Non-pigmented ciliary epithelial cell (primary cell): ENCODE data around the gene KLHL34.

Experiments used
- DNase-seq: peaks from one replicate; pipeline ENCODE4 v3.0.0-alpha.2; 2010; ENCODE audit warnings: low read depth

KLHL34 gene

DNA sequence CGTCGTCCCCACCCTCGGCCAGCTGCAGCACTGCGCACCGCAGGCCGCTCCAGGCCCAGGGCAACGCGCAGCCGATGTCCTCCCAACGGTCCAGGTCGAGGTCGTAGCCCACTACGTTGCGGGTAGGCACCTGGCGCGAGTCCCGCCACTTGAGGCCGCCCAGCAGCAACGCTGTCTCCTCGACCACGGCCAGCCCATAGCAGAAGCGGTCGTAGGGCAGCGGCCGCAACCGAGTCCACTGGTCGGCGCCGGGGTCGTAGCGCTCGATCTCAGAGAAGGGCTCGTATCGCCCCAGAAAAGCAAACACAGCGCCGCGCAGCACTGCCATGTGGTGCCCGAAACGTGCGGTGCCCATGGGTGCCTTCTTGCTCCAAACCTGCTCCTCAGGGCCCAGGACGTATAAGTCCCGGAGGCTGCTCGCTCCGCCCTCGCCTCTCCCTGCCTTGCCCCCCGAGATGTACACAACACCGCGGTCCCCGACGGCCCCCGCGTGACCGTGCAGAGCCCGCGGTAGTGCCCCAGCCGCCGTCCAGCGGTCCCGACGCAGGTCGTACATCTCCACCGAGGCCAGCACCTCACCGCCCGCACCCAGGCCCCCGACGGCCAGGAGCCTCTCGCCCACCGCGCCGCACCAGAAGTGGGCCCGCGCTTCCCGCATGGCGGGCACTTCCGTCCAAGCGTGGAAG lies 2.1 kb downstream of the KLHL34 start:
- DNase-seq = no peak

DNA sequence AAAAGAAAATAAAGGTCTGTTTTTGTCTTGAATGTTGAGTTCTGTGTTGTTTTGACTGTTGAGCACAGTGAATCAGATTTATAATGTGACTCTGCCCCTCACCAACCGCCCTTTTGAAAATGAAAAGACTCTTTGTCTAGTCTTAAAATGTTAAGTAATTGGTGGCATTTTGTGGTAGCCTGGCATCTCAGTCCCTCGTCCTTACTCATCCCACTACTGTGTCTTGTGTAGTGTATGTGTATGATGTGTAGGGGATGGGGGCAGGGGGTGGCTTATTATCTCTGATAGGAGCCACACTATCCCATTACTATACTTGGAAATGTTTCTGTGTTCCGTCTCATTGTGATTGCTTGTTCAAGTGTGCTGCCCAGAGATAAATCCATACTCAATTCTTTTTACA lies 12.2 kb downstream of the KLHL34 start:
- DNase-seq = no peak

DNA sequence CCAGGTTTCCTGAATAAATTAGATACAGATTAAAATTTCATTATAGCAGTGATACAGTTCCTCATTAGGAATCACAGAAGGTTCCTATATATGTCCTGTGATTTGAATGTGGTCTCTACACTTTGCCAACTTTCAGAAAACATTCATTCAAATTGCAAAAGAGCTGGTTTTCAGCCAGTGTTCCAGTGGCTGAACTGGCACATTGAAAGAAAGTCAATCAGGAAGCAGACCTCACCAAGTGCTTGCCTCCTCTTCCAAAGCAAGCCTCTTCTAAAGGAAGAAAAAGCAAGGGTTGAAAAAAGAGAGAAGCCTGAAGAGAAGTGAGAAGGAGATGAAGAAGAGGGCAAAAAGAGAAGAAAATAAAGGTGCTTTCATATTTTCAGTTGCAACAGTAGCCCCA lies 12.7 kb downstream of the KLHL34 start:
- no peak for DNase-seq

DNA sequence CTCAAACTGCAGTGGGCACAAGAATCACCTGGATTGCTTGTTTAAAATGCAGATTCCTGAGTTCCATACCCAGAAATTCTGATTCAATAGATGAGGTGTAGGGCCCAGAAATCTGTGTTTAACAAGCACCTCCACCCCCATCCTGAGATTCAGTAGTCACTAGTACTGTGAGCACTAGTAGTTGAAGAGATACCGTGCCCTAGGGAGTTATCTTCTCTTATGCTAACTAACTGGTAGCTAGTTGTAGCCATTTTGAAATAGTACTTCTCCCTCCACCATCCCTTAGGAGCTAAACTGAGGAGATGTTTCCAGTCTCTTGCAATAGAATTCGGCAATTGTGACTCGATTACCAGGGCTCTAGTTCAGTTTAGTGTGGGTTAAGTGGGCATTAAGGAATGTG lies 18.4 kb downstream of the KLHL34 start:
- no peak for DNase-seq

DNA sequence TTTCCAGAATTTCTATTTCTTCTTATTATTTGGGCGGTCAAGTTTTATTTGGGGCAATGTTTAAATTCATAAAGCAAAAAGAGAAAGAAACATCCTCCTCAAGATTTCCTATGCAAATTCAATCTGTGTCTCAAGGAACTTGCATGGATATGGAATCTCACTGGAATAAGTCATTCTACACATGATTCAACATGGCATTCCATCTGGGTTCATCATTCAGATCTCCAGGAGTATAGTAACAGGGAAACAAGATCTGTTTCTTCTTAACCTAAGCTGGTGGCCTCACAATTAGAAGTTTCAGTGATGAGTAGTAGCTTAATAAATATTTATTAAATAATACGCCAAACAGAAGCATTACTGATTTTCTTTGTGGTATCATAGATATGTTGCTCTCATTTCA lies 19.8 kb downstream of the KLHL34 start:
- peak; percentile 10 for DNase-seq

DNA sequence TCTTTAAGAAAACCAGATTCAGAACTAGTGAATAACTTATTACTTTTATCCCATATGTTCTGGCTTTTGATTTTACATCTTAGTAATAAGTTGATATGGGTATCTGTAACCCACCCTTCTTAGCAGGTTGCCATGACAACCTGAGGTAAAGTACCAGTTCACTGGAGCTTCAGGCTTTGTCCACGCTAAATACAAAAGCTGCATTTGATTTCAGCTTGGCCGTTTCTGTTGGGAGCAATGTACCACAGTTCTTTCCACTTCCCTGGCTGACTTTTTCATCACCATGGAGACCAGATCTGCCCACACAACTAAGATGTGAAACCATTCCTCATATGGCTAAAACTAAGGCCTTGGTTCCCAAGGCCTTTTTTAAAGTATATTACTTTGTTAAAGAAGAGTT lies 26.1 kb downstream of the KLHL34 start:
- no peak for DNase-seq

DNA sequence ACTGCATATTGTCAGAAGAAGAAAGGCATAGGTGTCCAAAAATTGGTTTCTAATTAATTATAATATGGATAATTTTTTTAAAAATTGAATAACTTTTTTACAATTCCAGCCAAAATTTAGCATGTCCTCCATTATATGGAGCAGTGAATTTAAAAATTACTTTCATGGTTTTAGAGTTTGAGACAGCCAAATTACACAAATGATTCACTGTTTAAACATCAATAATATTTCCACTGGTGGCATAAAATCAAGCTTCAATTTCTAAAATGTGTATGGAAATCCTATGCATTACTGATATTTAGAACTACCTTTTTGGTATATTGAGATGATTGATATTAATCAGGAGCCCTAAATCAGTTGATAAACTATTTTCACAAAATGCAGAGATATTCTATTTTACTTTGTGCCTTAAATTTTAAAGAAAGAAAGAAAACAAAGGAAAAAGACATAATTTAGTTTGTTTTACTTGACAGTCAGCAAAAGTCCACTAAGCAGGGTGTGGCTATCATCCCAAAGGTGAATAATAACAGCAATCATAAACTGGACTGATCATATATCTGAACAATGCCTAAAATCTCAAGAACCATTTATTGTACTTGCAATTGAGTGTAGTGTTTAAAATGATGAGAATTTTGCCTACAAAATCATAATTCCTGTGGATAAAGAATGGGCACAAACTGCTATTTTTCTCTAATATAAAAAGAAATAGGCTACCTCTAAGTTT lies 34.2 kb downstream of the KLHL34 start:
- DNase-seq = no peak

DNA sequence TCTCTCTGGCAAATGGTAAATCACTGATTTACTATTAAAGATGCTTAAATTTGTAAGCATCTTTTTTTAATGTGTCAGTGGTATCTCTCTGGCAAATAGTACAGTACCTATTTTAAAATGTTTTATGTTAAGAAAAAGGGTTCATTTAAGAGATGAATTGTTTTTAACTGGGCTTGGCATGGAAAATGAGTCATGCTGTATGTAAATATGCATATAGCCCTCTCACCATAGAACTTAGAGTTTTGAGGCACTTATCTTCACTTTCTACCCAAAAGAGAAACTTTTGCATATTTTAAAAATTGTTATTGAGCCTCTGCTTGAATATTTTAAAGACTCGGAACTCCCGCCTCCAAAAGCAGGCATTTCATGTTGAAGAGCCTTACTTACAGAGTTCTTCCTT lies 37.9 kb downstream of the KLHL34 start:
- DNase-seq = no peak

DNA sequence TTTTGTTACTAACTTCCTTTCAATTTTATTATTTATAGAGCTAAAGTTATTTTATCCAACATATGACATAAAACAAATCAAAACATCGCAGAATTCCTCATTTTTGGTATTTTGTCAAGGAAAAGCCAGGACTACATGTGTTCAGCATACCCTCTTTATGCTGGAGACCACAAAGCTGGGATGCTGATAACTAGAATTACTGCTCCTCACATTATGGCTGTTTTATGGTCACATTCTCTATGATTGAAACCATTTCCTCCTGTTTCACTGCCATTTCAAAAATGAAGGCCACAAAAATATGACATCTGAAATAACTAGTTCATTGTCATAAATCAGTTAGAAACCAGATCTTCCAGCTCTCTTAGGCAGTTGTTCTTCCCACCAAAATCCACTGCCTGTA lies 41.7 kb downstream of the KLHL34 start:
- no peak for DNase-seq

DNA sequence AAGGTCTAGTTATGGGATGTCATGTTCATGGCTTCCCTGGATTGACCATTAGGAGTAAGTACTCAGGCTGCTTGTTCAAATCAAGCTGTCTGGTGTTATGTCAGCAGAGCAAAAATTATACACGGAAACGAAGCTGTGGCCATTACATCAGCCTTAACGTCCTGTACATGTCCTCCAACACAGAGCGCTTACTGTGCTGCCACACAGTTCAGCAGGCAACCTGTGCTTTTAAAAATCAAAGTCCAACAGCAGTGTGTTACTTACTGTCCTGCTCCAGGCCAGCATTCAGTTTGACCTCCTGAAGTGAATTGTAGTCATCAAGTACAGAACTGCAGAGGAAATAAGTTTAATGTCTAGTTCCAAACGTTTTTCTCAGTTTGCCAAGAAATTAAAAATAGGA lies 46.0 kb downstream of the KLHL34 start:
- no peak for DNase-seq

DNA sequence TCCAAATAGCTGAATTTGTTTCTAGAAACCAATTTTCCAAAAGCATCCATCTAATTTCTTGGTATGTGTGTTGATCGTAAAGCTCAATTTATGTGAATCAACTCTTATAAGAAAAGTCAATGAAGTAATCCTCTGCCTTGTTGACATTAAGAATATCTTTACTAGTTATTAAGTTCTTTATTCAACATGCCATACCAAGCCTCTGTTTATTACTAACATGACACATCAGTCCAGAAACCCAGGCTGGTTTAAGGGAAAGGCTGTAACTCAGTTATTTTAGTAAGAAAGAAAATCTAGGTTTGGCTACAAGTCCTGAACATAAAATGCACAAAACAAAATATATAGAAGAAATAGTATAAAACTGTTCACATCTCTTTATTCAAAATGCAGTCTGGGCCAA lies 48.0 kb downstream of the KLHL34 start:
- no peak for DNase-seq

DNA sequence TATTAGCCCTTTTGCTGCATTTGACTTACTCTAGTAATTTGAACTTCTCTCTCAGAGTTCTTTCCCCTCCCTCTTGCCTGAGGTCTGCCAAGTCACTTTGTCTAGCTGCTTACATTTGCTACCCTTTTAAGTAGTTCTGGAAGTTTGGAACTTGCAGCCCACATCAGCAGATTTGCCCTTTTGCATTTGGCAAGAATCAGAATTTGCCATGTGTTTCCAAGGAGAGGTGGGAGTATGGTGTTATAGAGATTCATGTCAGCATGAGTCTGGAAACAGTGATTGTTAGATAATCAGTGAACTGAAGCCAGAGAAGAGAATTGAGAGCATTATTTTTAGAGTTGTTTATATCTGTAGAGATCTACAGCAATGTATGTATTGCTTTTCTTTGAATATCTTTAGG lies 52.1 kb downstream of the KLHL34 start:
- DNase-seq = no peak
